ENCODE results near the gene ZNF24. TPM values are rescaled to one million over a fixed set of nuclear protein-coding genes. Genes with fewer than 3 reads are reported as not detected.

Gene ZNF24
- total RNA-seq, 4 donors from 2014 or later: 54.9 to 76.2 (median 58.1) TPM

DNA sequence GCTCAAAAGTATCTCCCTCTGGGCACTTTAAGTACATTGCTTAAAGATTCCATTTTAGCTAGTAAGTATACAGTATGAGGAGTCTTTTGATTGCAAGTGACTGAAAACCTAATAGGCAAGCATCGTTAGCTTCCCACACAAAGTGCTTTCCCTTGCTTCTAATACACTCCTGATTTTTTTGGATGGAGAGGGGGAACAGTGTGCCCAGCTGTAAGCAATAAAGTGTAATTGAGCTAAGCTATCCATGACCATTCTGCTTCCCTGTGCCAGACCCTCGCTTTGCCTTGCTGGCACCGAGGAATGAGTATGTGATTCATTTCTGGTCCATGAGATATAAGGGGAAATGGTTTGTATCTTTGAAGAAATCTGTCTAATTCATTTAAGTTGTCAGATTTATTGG is 3.8 kb upstream of the ZNF24 start:
- no peak for TF ChIP-seq POLR2A (IDR thresholded peaks at IDR 0.05)
- TF ChIP-seq, protein P1, sequence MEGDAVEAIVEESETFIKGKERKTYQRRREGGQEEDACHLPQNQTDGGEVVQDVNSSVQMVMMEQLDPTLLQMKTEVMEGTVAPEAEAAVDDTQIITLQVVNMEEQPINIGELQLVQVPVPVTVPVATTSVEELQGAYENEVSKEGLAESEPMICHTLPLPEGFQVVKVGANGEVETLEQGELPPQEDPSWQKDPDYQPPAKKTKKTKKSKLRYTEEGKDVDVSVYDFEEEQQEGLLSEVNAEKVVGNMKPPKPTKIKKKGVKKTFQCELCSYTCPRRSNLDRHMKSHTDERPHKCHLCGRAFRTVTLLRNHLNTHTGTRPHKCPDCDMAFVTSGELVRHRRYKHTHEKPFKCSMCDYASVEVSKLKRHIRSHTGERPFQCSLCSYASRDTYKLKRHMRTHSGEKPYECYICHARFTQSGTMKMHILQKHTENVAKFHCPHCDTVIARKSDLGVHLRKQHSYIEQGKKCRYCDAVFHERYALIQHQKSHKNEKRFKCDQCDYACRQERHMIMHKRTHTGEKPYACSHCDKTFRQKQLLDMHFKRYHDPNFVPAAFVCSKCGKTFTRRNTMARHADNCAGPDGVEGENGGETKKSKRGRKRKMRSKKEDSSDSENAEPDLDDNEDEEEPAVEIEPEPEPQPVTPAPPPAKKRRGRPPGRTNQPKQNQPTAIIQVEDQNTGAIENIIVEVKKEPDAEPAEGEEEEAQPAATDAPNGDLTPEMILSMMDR (IDR thresholded peaks at IDR 0.05): no peak
- WGBS, 2 donors: 80 to 86% methylated on average over 3 of the region's 3 CpGs
- no peaks in the 10 kb centered on the region for H3K27me3 ChIP-seq
- no peak overlapping the region for H3K27ac ChIP-seq
- H3K9me3 ChIP-seq: no peaks in the 10 kb centered on the region
- intact Hi-C loops (cut with DNase I): loop anchor here (10.0 kb wide), 1 partner anchor 53 kb away; the partner anchor contains the start of gene ZSCAN30
- H3K4me1 ChIP-seq: peaks cover 13 to 14% of the 10 kb centered on the region in 2 donors
- no peaks in the 10 kb centered on the region for H3K36me3 ChIP-seq
- DNase-seq: no peak
- no peak overlapping the region for H3K4me3 ChIP-seq (replicated peaks in 1 of 3)

DNA sequence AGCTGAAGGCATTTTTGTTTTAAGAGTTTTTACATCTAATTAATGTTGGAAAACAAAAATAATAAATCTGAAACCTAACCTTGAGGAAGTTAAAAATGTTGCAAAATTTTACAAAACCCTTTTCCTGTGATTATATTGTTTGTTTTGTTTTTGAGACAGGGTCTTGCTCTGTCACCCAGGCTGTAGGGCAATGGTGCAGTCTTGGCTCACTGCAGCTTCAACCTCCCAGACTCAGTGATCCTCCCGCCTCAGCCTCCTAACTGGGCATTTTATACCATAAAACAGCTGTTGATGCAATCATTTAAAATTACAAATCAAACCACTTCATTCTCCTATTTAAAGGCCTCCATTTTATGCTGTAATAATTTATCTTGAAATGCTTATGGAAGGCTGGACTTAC is 1.7 kb upstream of the ZNF24 start:
- WGBS, 2 donors: 80 to 86% methylated on average over 1 of the region's 1 CpG

DNA sequence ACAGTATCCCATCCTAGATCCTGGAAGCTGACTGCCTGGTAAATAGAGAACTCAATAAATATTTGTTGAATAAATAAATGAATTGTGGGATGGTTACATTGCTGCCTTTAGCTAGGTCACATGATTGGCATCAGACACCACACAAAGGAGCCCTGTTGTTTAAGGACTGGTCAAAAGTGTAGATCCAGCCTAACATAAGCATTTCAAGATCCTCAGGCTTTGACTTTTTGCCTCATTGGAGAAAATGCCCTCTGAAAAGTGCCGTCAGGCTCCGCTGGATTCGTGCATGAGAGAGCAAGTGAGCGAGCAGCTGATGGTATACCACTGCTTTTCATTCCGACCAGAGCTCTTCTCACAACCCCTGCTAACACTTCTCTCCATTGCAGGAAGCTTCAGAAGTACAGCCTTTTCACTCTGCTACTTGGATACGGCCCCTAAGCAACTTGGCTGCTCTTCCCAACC is 1.3 kb upstream of the ZNF24 start:
- Histone ChIP-seq H3K9me3 (no peaks in the 10 kb centered on the region), H3K27ac (peak overlapping the region; percentile 96 to 100 (median 100)), H3K36me3 (peaks cover 0 to under 1% of the 10 kb centered on the region in 2 donors), H3K4me1 (peaks cover 24 to 35% of the 10 kb centered on the region in 2 donors), H3K27me3 (no peaks in the 10 kb centered on the region), H3K4me3 (replicated peaks in 1 of 3) (no peak overlapping the region)
- intact Hi-C loops (cut with DNase I): loop anchor here (10.0 kb wide), 1 partner anchor 51 kb away; the partner anchor contains the start of gene ZSCAN30
- peak; percentile 76 to 77 for DNase-seq
- WGBS, 2 donors: 15 to 18% methylated on average over 6 of the region's 6 CpGs
- TF ChIP-seq, protein P1 (IDR thresholded peaks at IDR 0.05): no peak
- peak in 1 of 2 donors; percentile 44 for TF ChIP-seq POLR2A (IDR thresholded peaks at IDR 0.05)

More for the DNA sequence above, 1.7 kb upstream of the ZNF24 start:
- peak overlapping the region; percentile 96 to 100 (median 100) for H3K27ac ChIP-seq
- intact Hi-C loops (cut with DNase I): loop anchor here (10.0 kb wide), 1 partner anchor 51 kb away; the partner anchor contains the start of gene ZSCAN30
- no peak overlapping the region for H3K4me3 ChIP-seq (replicated peaks in 1 of 3)
- peaks cover 24 to 32% of the 10 kb centered on the region in 2 donors for H3K4me1 ChIP-seq
- DNase-seq: no peak
- no peaks in the 10 kb centered on the region for H3K9me3 ChIP-seq
- TF ChIP-seq, protein P1 (IDR thresholded peaks at IDR 0.05): no peak
- TF ChIP-seq POLR2A (IDR thresholded peaks at IDR 0.05): no peak
- H3K36me3 ChIP-seq: no peaks in the 10 kb centered on the region
- H3K27me3 ChIP-seq: no peaks in the 10 kb centered on the region

- peak overlapping the region; percentile 96 to 100 (median 100) for H3K27ac ChIP-seq
- H3K27me3 ChIP-seq: no peaks in the 10 kb centered on the region
- 50 to 54% methylated on average over 12 of the region's 12 CpGs for WGBS, 2 donors
- peak; percentile 27 to 30 for DNase-seq
- H3K4me1 ChIP-seq: peaks cover 24 to 35% of the 10 kb centered on the region in 2 donors
- peak overlapping the region in 2 of 3 donors; percentile 63 to 99 for H3K4me3 ChIP-seq (replicated peaks in 1 of 3)
- intact Hi-C loops (cut with DNase I): loop anchor here (10.0 kb wide), 1 partner anchor 50 kb away; the partner anchor contains the start of gene ZSCAN30
- H3K9me3 ChIP-seq: no peaks in the 10 kb centered on the region
- TF ChIP-seq POLR2A (IDR thresholded peaks at IDR 0.05): no peak
- TF ChIP-seq, protein P1 (IDR thresholded peaks at IDR 0.05): no peak
- peaks cover under 1 to 6% of the 10 kb centered on the region in 2 donors for H3K36me3 ChIP-seq
Observed at GRCh38 chr18:35344736-35345459, 678 bp upstream of the ZNF24 start.
